Neural crest cell (in vitro differentiated cells): ENCODE results near the gene FBXO3. TPM values are rescaled to one million over a fixed set of nuclear protein-coding genes. Genes with fewer than 3 reads are reported as not detected.

Source experiments
- DNase-seq: peaks from one replicate; pipeline ENCODE4 v3.0.0; 2021; ENCODE audit warnings: low read depth, mixed read lengths, low spot score
- H3K27ac Mint-ChIP-seq: one replicate; pipeline ENCODE4 v1.8.0; 2021; ENCODE audit warnings: mild to moderate bottlenecking, mixed read lengths; ENCODE audit not compliant: unreplicated experiment
- H3K27me3 Mint-ChIP-seq: 2 replicates; pipeline ENCODE4 v1.8.0; 2021; ENCODE audit warnings: low read depth, mild to moderate bottlenecking, mixed read lengths
- H3K36me3 Mint-ChIP-seq: 2 replicates; pipeline ENCODE4 v1.8.0; 2021; ENCODE audit warnings: low read depth, mild to moderate bottlenecking, mixed read lengths
- H3K4me1 Mint-ChIP-seq: 2 replicates; pipeline ENCODE4 v1.8.0; 2021; ENCODE audit warnings: mixed read lengths
- H3K4me3 Mint-ChIP-seq: one replicate; pipeline ENCODE4 v1.8.0; 2021; ENCODE audit warnings: mild to moderate bottlenecking, mixed read lengths
- H3K9me3 Mint-ChIP-seq: 2 replicates; pipeline ENCODE4 v1.8.0; 2021; ENCODE audit warnings: mixed read lengths
- CTCF ChIP-seq: fragments of 200-600 bp; sonication (generic); conservative IDR thresholded peaks from 2 replicates; pipeline ENCODE4 v1.5.0; 2021; ENCODE audit warnings: antibody characterized with exemption, mild to moderate bottlenecking
- total RNA-seq: library from RNA; stranded (reverse); gene quantifications from 2 replicates; pipeline ENCODE4 v1.2.1, GENCODE V29; 2021

Gene FBXO3
- total RNA-seq, 1 donor from 2014 or later: 23.2 TPM

GRCh38 chr11:33741806-33742205, 32.5 kb downstream of the FBXO3 start:
- peaks cover 4% of the 10 kb centered on the region for H3K4me1 Mint-ChIP-seq
- no peak overlapping the region for H3K27ac Mint-ChIP-seq
- no peaks in the 10 kb centered on the region for H3K27me3 Mint-ChIP-seq
- no peaks in the 10 kb centered on the region for H3K9me3 Mint-ChIP-seq
- H3K36me3 Mint-ChIP-seq: peaks cover 5% of the 10 kb centered on the region
- no peak for TF ChIP-seq CTCF
- H3K4me3 Mint-ChIP-seq: no peak overlapping the region
- no peak for DNase-seq

- peaks cover 7% of the 10 kb centered on the region for H3K36me3 Mint-ChIP-seq
- DNase-seq: no peak
- peaks cover 12% of the 10 kb centered on the region for H3K27me3 Mint-ChIP-seq
- H3K4me1 Mint-ChIP-seq: peaks cover 23% of the 10 kb centered on the region
- peak overlapping the region; percentile 92 for H3K4me3 Mint-ChIP-seq
- no peak for TF ChIP-seq CTCF
- no peaks in the 10 kb centered on the region for H3K9me3 Mint-ChIP-seq
- no peak overlapping the region for H3K27ac Mint-ChIP-seq
These were observed 36.9 kb downstream of the FBXO3 start for GRCh38 chr11:33737362-33737821.

- Mint-ChIP-seq H3K9me3 (no peaks in the 10 kb centered on the region), H3K27ac (peak within 1 kb of the TSS; percentile 47), H3K4me3 (peak within 1 kb of the TSS; percentile 92), H3K4me1 (peaks cover 27% of the 10 kb centered on the region), H3K36me3 (peaks cover 7% of the 10 kb centered on the region), H3K27me3 (peaks cover 12% of the 10 kb centered on the region)
- DNase-seq: peak; percentile 87
- peak; percentile 21 for TF ChIP-seq CTCF
These were observed 38.0 kb downstream of the FBXO3 start, which contains the start of gene CD59 for GRCh38 chr11:33736148-33736812. Gene CD59 (minus strand): TSS chr11:33736423. CDS start chr11:33722445, 13,978 bp downstream.

- no peak for DNase-seq
- peak; percentile 38 for TF ChIP-seq CTCF
- peaks cover 27% of the 10 kb centered on the region for H3K4me1 Mint-ChIP-seq
- H3K9me3 Mint-ChIP-seq: no peaks in the 10 kb centered on the region
- H3K27me3 Mint-ChIP-seq: peaks cover 12% of the 10 kb centered on the region
- H3K27ac Mint-ChIP-seq: peak overlapping the region; percentile 47
- H3K36me3 Mint-ChIP-seq: peaks cover 7% of the 10 kb centered on the region
- H3K4me3 Mint-ChIP-seq: peak overlapping the region; percentile 92
These were observed 38.8 kb downstream of the FBXO3 start for GRCh38 chr11:33735271-33736147.

- peak overlapping the region; percentile 45 for H3K27ac Mint-ChIP-seq
These were observed 39.7 kb downstream of the FBXO3 start for GRCh38 chr11:33734441-33735270.

More at GRCh38 chr11:33734441-33735270, 39.7 kb downstream of the FBXO3 start:
- H3K4me3 Mint-ChIP-seq: peak overlapping the region; percentile 92
- H3K4me1 Mint-ChIP-seq: peaks cover 27% of the 10 kb centered on the region
- no peak for DNase-seq
- TF ChIP-seq CTCF: no peak
- H3K9me3 Mint-ChIP-seq: no peaks in the 10 kb centered on the region
- H3K27me3 Mint-ChIP-seq: peaks cover 12% of the 10 kb centered on the region
- peaks cover 7% of the 10 kb centered on the region for H3K36me3 Mint-ChIP-seq
